ENCODE data around the gene ABLIM2. TPM values are rescaled to one million over a fixed set of nuclear protein-coding genes. Genes with fewer than 3 reads are reported as not detected.

ABLIM2 gene
- polyA plus RNA-seq, 1 donor from 2014 or later = 14.9 TPM

DNA sequence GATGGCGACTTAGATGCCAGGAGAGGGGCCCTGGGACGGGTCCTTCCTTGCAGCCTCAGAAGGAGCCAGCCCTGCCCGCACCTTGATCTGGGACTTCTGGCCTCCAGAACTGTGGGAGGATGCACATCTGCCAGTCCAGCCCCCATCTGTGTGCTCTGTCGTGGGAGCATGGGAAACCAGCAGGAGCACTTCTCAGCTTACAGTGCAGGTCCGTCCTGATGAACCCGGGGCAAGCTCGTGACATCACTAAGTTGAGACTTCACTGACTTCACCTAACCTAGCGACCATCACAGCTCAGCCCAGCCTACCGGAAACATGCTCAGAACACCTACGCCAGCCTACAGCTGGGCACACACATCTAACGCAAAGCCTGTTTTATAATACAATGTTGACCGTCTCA, 38.1 kb downstream of the ABLIM2 start:
- Histone ChIP-seq H3K4me2 (ENCODE audit: low read length) (no peak overlapping the region), H3K79me2 (replicated peaks; ENCODE audit: insufficient read depth, low read length) (no peaks in the 10 kb centered on the region), H3K36me3 (ENCODE audit: insufficient read depth, low read length) (no peaks in the 10 kb centered on the region), H3K4me3 (ENCODE audit: low read length) (no peak overlapping the region), H3K9me3 (ENCODE audit: low read length) (no peaks in the 10 kb centered on the region), H3F3A (ENCODE audit: insufficient read depth, low read length, poor library complexity, severe bottlenecking) (no peaks in the 10 kb centered on the region), H3K9ac (ENCODE audit: low read length) (no peak overlapping the region), H3K27ac (ENCODE audit: low read length) (no peak overlapping the region), H2AFZ (ENCODE audit: low read depth, low read length) (no peak overlapping the region), H3K9me2 (ENCODE audit: insufficient read depth, low read length) (no peaks in the 10 kb centered on the region), H4K20me1 (ENCODE audit: insufficient read depth) (no peaks in the 10 kb centered on the region), H3K27me3 (ENCODE audit: insufficient read depth, low read depth, low read length) (no peaks in the 10 kb centered on the region)
- TF ChIP-seq REST (IDR thresholded peaks at IDR 0.05; ENCODE audit: borderline replicate concordance) (no peak), EZH2 (IDR thresholded peaks at IDR 0.05; ENCODE audit: borderline replicate concordance, insufficient read depth, low read length, poor library complexity, severe bottlenecking) (no peak), EP300 (conservative IDR thresholded peaks at IDR 0.05; ENCODE audit: poor library complexity, severe bottlenecking) (no peak), MXI1 (conservative IDR thresholded peaks at IDR 0.05; ENCODE audit: poor library complexity, severe bottlenecking) (no peak), RAD21 (conservative IDR thresholded peaks at IDR 0.05) (no peak), CTCF (IDR thresholded peaks at IDR 0.05; ENCODE audit: poor library complexity, severe bottlenecking) (no peak), SMC3 (conservative IDR thresholded peaks at IDR 0.05; ENCODE audit: poor library complexity) (no peak), TAF1 (IDR thresholded peaks at IDR 0.05; ENCODE audit: low read depth) (no peak)

DNA sequence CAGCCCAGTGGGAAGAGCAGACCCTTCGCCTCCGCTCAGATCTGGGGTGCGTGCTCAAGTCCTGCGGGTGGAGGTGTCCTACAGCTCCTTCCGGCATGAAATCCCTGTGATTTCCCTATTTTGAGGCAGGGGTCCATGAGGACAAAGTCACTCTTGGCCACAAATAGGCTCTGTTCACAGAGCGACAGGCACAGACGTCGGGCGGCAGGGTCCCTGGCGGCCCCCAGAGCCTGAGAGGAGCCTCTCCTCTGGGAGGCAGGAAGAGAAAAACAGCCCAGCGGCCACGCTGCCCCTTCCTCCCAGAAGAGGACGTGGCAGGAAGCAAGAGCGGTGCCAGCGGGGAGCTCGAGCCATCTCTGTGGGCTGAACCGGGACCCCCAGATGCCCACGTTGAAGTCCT, 38.7 kb downstream of the ABLIM2 start:
- TF ChIP-seq CTCF (IDR thresholded peaks at IDR 0.05; ENCODE audit: poor library complexity, severe bottlenecking) (no peak), RAD21 (conservative IDR thresholded peaks at IDR 0.05) (no peak), EZH2 (IDR thresholded peaks at IDR 0.05; ENCODE audit: borderline replicate concordance, insufficient read depth, low read length, poor library complexity, severe bottlenecking) (no peak), MXI1 (conservative IDR thresholded peaks at IDR 0.05; ENCODE audit: poor library complexity, severe bottlenecking) (no peak), TAF1 (IDR thresholded peaks at IDR 0.05; ENCODE audit: low read depth) (no peak), REST (IDR thresholded peaks at IDR 0.05; ENCODE audit: borderline replicate concordance) (no peak), POLR2AphosphoS5 (IDR thresholded peaks at IDR 0.05) (no peak), SMC3 (conservative IDR thresholded peaks at IDR 0.05; ENCODE audit: poor library complexity) (no peak), EP300 (conservative IDR thresholded peaks at IDR 0.05; ENCODE audit: poor library complexity, severe bottlenecking) (no peak)
- Histone ChIP-seq H3K9ac (ENCODE audit: low read length) (no peak overlapping the region), H3F3A (ENCODE audit: insufficient read depth, low read length, poor library complexity, severe bottlenecking) (no peaks in the 10 kb centered on the region), H3K27me3 (ENCODE audit: insufficient read depth, low read depth, low read length) (no peaks in the 10 kb centered on the region), H3K36me3 (ENCODE audit: insufficient read depth, low read length) (no peaks in the 10 kb centered on the region), H2AFZ (ENCODE audit: low read depth, low read length) (no peak overlapping the region), H3K79me2 (replicated peaks; ENCODE audit: insufficient read depth, low read length) (no peaks in the 10 kb centered on the region), H3K4me2 (ENCODE audit: low read length) (no peak overlapping the region), H3K9me2 (ENCODE audit: insufficient read depth, low read length) (no peaks in the 10 kb centered on the region), H3K27ac (ENCODE audit: low read length) (no peak overlapping the region), H4K20me1 (ENCODE audit: insufficient read depth) (no peaks in the 10 kb centered on the region), H3K9me3 (ENCODE audit: low read length) (no peaks in the 10 kb centered on the region), H3K4me3 (ENCODE audit: low read length) (no peak overlapping the region)

Measured in neural cell (in vitro differentiated cells).